Measurements from ENCODE around the gene EPHA7.

The EPHA7 gene

GRCh38 chr6:93235775-93236174, 183.6 kb downstream of the EPHA7 start:
- no peak for DNase-seq

GRCh38 chr6:93226822-93227221, 192.5 kb downstream of the EPHA7 start:
- DNase-seq = no peak

GRCh38 chr6:93222071-93222851, 197.1 kb downstream of the EPHA7 start:
- no peak for DNase-seq

- no peak for DNase-seq
These were observed 199.9 kb downstream of the EPHA7 start for GRCh38 chr6:93219447-93219846.

- no peak for DNase-seq
These were observed 201.3 kb downstream of the EPHA7 start for GRCh38 chr6:93218096-93218495.

- no peak for DNase-seq
These were observed 206.3 kb downstream of the EPHA7 start for GRCh38 chr6:93213028-93213427.

GRCh38 chr6:93210908-93211307, 208.5 kb downstream of the EPHA7 start:
- no peak for DNase-seq

- no peak for DNase-seq
These were observed 210.0 kb downstream of the EPHA7 start for GRCh38 chr6:93209358-93209757.

- DNase-seq = no peak
These were observed 222.9 kb downstream of the EPHA7 start for GRCh38 chr6:93196406-93196970.

GRCh38 chr6:93194480-93194879, 224.9 kb downstream of the EPHA7 start:
- DNase-seq = no peak

- no peak for DNase-seq
These were observed 225.5 kb downstream of the EPHA7 start for GRCh38 chr6:93193868-93194267.

Data from DMS 273 treated with DMSO at 0.1 percent for 48 hours (cell line).